Measurements from ENCODE around the gene DAPK1. TPM values are rescaled to one million over a fixed set of nuclear protein-coding genes. Genes with fewer than 3 reads are reported as not detected.

The DAPK1 gene
- total and polyA plus RNA-seq, 4 donors: 33.0 to 301 (median 94.1) TPM

- DNase-seq (no peak), ATAC-seq (ENCODE audit: insufficient read depth, low FRiP score) (no peak)
- Histone ChIP-seq H3K4me3 (no peak overlapping the region), H3K4me1 (ENCODE audit: control insufficient read depth in 5 of 5, insufficient read depth in 5 of 5, low read length in 5 of 5) (peaks cover 0 to 36% (median 19%) of the 10 kb centered on the region in 5 donors), H3K36me3 (ENCODE audit: control insufficient read depth in 4 of 4, insufficient read depth in 4 of 4, low read length in 4 of 4) (peaks cover 0 to 6% (median 2%) of the 10 kb centered on the region in 4 donors), H3K27ac (ENCODE audit: low read depth in 1 of 2, low read length in 1 of 2) (no peak overlapping the region), H3K9ac (ENCODE audit: insufficient read depth in 1 of 2, low read length in 2 of 2) (no peak overlapping the region), H3K27me3 (ENCODE audit: control insufficient read depth in 3 of 3, insufficient read depth in 3 of 3, low read length in 2 of 3) (no peaks in the 10 kb centered on the region), H3K9me3 (ENCODE audit: control insufficient read depth in 4 of 4, insufficient read depth in 3 of 4, low read length in 3 of 4) (no peaks in the 10 kb centered on the region)
- 56 to 77% methylated on average over 5 of the region's 5 CpGs for WGBS, 2 donors
- no peak for TF ChIP-seq CTCF (IDR thresholded peaks at IDR 0.05; ENCODE audit: control extremely low read depth, extremely low read depth)
These were observed 216.3 kb downstream of the DAPK1 start for GRCh38 chr9:87713988-87714330.

- H3K4me1 ChIP-seq (ENCODE audit: control insufficient read depth in 5 of 5, insufficient read depth in 5 of 5, low read length in 5 of 5): peaks cover 0 to 36% (median 19%) of the 10 kb centered on the region in 5 donors
- H3K27ac ChIP-seq (ENCODE audit: low read depth in 1 of 2, low read length in 1 of 2): peak overlapping the region in 1 of 2 donors; percentile 15
- no peak for TF ChIP-seq CTCF (IDR thresholded peaks at IDR 0.05; ENCODE audit: control extremely low read depth, extremely low read depth)
- H3K4me3 ChIP-seq: no peak overlapping the region
- ATAC-seq (ENCODE audit: insufficient read depth, low FRiP score) (no peak), DNase-seq (peak; percentile 58 to 94 (median 86))
- no peak overlapping the region for H3K9ac ChIP-seq (ENCODE audit: insufficient read depth in 1 of 2, low read length in 2 of 2)
- peaks cover 0 to 2% (median 0%) of the 10 kb centered on the region in 4 donors for H3K36me3 ChIP-seq (ENCODE audit: control insufficient read depth in 4 of 4, insufficient read depth in 4 of 4, low read length in 4 of 4)
- H3K27me3 ChIP-seq (ENCODE audit: control insufficient read depth in 3 of 3, insufficient read depth in 3 of 3, low read length in 2 of 3): no peaks in the 10 kb centered on the region
- H3K9me3 ChIP-seq (ENCODE audit: control insufficient read depth in 4 of 4, insufficient read depth in 3 of 4, low read length in 3 of 4): no peaks in the 10 kb centered on the region
- WGBS, 2 donors: 60 to 66% methylated on average over 2 of the region's 2 CpGs
These were observed 217.2 kb downstream of the DAPK1 start for GRCh38 chr9:87714819-87715218.

GRCh38 chr9:87716141-87716540 lies 218.5 kb downstream of the DAPK1 start:
- Histone ChIP-seq H3K4me3 (no peak overlapping the region), H3K4me1 (ENCODE audit: control insufficient read depth in 5 of 5, insufficient read depth in 5 of 5, low read length in 5 of 5) (peaks cover 0 to 36% (median 19%) of the 10 kb centered on the region in 5 donors), H3K27ac (ENCODE audit: low read depth in 1 of 2, low read length in 1 of 2) (no peak overlapping the region), H3K27me3 (ENCODE audit: control insufficient read depth in 3 of 3, insufficient read depth in 3 of 3, low read length in 2 of 3) (no peaks in the 10 kb centered on the region), H3K9me3 (ENCODE audit: control insufficient read depth in 4 of 4, insufficient read depth in 3 of 4, low read length in 3 of 4) (no peaks in the 10 kb centered on the region), H3K9ac (ENCODE audit: insufficient read depth in 1 of 2, low read length in 2 of 2) (no peak overlapping the region), H3K36me3 (ENCODE audit: control insufficient read depth in 4 of 4, insufficient read depth in 4 of 4, low read length in 4 of 4) (no peaks in the 10 kb centered on the region)
- no peak for DNase-seq
- no peak for ATAC-seq (ENCODE audit: insufficient read depth, low FRiP score)
- no peak for TF ChIP-seq CTCF (IDR thresholded peaks at IDR 0.05; ENCODE audit: control extremely low read depth, extremely low read depth)
- 77 to 87% methylated on average over 2 of the region's 2 CpGs for WGBS, 2 donors

- WGBS, 2 donors: 95 to 100% methylated on average over 1 of the region's 1 CpG
- H3K36me3 ChIP-seq (ENCODE audit: control insufficient read depth in 4 of 4, insufficient read depth in 4 of 4, low read length in 4 of 4): no peaks in the 10 kb centered on the region
- H3K9me3 ChIP-seq (ENCODE audit: control insufficient read depth in 4 of 4, insufficient read depth in 3 of 4, low read length in 3 of 4): no peaks in the 10 kb centered on the region
- no peak overlapping the region for H3K9ac ChIP-seq (ENCODE audit: insufficient read depth in 1 of 2, low read length in 2 of 2)
- H3K27ac ChIP-seq (ENCODE audit: low read depth in 1 of 2, low read length in 1 of 2): no peak overlapping the region
- peaks cover 0 to 24% (median 13%) of the 10 kb centered on the region in 5 donors for H3K4me1 ChIP-seq (ENCODE audit: control insufficient read depth in 5 of 5, insufficient read depth in 5 of 5, low read length in 5 of 5)
- DNase-seq (no peak), ATAC-seq (ENCODE audit: insufficient read depth, low FRiP score) (no peak)
- H3K27me3 ChIP-seq (ENCODE audit: control insufficient read depth in 3 of 3, insufficient read depth in 3 of 3, low read length in 2 of 3): no peaks in the 10 kb centered on the region
- no peak overlapping the region for H3K4me3 ChIP-seq
- TF ChIP-seq CTCF (IDR thresholded peaks at IDR 0.05; ENCODE audit: control extremely low read depth, extremely low read depth): no peak
These were observed 219.8 kb downstream of the DAPK1 start for GRCh38 chr9:87717456-87717855.

Measured in lung (tissue), 12 donors.